Muscle layer of duodenum (tissue), 2 donors: ENCODE data around the gene ENPP1.

Source experiments
- H3K27ac ChIP-seq: one replicate; pipeline ENCODE4 v1.7.0; 2013; ENCODE audit warnings: mild to moderate bottlenecking, low read length
- H3K27me3 ChIP-seq: one replicate; pipeline ENCODE4 v1.7.0; 2013; ENCODE audit warnings: low read depth, mild to moderate bottlenecking, control low read depth, low read length
- H3K36me3 ChIP-seq, 2 donors: one replicate each; pipeline ENCODE4 v1.7.0; 2013; ENCODE audit warnings: low read length in 2 of 2, control low read depth in 1 of 2, mild to moderate bottlenecking in 1 of 2; ENCODE audit not compliant: insufficient read depth in 2 of 2, control insufficient read depth in 1 of 2
- H3K4me1 ChIP-seq, 2 donors: one replicate each; pipeline ENCODE4 v1.7.0; 2013; ENCODE audit warnings: low read length in 2 of 2, mild to moderate bottlenecking in 2 of 2, control low read depth in 1 of 2, moderate library complexity in 1 of 2; ENCODE audit not compliant: insufficient read depth in 2 of 2, control insufficient read depth in 1 of 2
- H3K4me3 ChIP-seq, 2 donors: one replicate each; pipeline ENCODE4 v1.7.0; 2013; ENCODE audit warnings: low read length in 2 of 2, low read depth in 1 of 2, mild to moderate bottlenecking in 1 of 2
- H3K9me3 ChIP-seq, 2 donors: one replicate each; pipeline ENCODE4 v1.7.0; 2013; ENCODE audit warnings: low read length in 2 of 2, control low read depth in 1 of 2, mild to moderate bottlenecking in 1 of 2; ENCODE audit not compliant: control insufficient read depth in 1 of 2
- donor health status: healthy.

The ENPP1 gene

DNA sequence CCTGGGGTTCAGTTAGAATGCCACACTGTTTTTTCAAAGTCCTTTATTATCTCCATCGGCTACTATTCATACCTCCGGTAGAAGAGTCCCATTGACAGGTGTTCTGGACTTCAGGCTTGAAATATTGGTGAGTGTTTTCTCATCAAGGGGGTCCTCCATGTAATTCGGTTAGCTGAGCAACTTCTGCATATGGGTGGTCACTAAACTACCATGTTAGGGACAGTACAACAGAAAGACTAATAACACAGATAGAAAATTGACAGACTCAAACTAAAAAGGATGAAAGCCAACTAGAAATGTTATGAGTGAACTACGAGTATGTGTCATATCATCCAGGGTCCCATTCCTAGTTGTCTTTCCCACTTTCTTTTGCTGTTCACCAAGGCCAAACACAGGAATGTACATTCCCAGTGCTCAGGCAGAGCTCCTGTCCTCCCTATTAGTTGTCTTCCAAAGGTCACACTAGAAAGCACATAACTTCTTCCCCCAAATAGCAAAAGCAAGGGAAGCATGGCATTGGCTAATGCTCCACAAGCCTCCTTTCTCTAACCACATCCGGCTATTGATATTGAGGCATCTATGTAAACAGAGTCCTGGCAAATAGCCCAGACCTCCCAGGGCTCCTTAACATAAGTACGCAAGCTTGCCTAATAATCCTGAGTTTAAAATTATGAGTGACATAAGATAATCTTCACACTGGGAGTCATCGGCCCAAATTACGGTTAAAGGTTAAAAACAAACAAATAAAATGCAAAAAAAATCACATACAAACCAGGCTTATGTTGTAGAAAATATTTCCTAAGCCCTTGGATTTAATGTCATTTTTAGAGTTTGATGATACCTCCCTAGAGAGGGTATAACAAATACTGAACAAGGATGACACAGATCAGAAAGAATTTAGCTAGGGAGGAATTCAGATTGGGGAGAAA lies 130.1 kb downstream of the ENPP1 start:
- H3K27me3 ChIP-seq: no peaks in the 10 kb centered on the region
- no peak overlapping the region for H3K27ac ChIP-seq
- no peak overlapping the region for H3K4me3 ChIP-seq
- H3K4me1 ChIP-seq: no peaks in the 10 kb centered on the region
- H3K9me3 ChIP-seq: no peaks in the 10 kb centered on the region
- no peaks in the 10 kb centered on the region for H3K36me3 ChIP-seq
